MM.1S (cell line): ENCODE measurements around the gene PTPRZ1.

Experiments used
- DNase-seq: peaks from one replicate; pipeline ENCODE4 v3.0.0-alpha.2; 2015
- H2AFZ ChIP-seq: fragments of 300-600 bp; sonication (generic); 2 replicates; pipeline ENCODE4 v1.6.0; 2016; ENCODE audit warnings: antibody characterized with exemption, low read length
- H3F3A ChIP-seq: fragments of 300-600 bp; sonication (generic); 2 replicates; pipeline ENCODE4 v1.6.1; 2016; ENCODE audit warnings: mild to moderate bottlenecking, antibody characterized with exemption, low read length, moderate library complexity, mixed read lengths; ENCODE audit not compliant: insufficient read depth
- H3K27ac ChIP-seq: fragments of 300-600 bp; sonication (generic); 2 replicates; pipeline ENCODE4 v1.5.1; 2016; ENCODE audit warnings: mild to moderate bottlenecking, low read length
- H3K27me3 ChIP-seq: fragments of 300-600 bp; sonication (generic); replicated peaks from 2 replicates; pipeline ENCODE4 v1.6.0; 2016; ENCODE audit warnings: low read length; ENCODE audit not compliant: insufficient read depth
- H3K36me3 ChIP-seq: fragments of 300-600 bp; sonication (generic); replicated peaks from 2 replicates; pipeline ENCODE4 v1.6.1; 2016; ENCODE audit warnings: mild to moderate bottlenecking, low read length, mixed read lengths; ENCODE audit not compliant: insufficient read depth
- H3K4me1 ChIP-seq: fragments of 300-600 bp; sonication (generic); 2 replicates; pipeline ENCODE4 v1.6.1; 2016; ENCODE audit warnings: low read length, mixed read lengths
- H3K4me2 ChIP-seq: fragments of 300-600 bp; sonication (generic); 2 replicates; pipeline ENCODE4 v1.6.0; 2016; ENCODE audit warnings: low read depth, low read length
- H3K4me3 ChIP-seq: fragments of 300-600 bp; sonication (generic); 2 replicates; pipeline ENCODE4 v1.5.1; 2016; ENCODE audit warnings: low read length, mixed read lengths
- H3K79me2 ChIP-seq: fragments of 300-600 bp; sonication (generic); 2 replicates; pipeline ENCODE4 v1.6.1; 2016; ENCODE audit warnings: mixed run types, low read length, mixed read lengths
- H3K9ac ChIP-seq: fragments of 300-600 bp; sonication (generic); 2 replicates; pipeline ENCODE4 v1.6.1; 2016; ENCODE audit warnings: low read length, mixed read lengths
- H3K9me2 ChIP-seq: fragments of 300-600 bp; sonication (generic); replicated peaks from 2 replicates; pipeline ENCODE4 v1.6.1; 2016; ENCODE audit warnings: mild to moderate bottlenecking, low read length, mixed read lengths; ENCODE audit not compliant: insufficient read depth
- H3K9me3 ChIP-seq: fragments of 300-600 bp; sonication (generic); replicated peaks from 2 replicates; pipeline ENCODE4 v1.6.1; 2016; ENCODE audit warnings: mild to moderate bottlenecking, low read length, mixed read lengths; ENCODE audit not compliant: insufficient read depth
- H4K20me1 ChIP-seq: fragments of 300-600 bp; sonication (generic); 2 replicates; pipeline ENCODE4 v1.6.1; 2016; ENCODE audit warnings: mild to moderate bottlenecking, low read length, moderate library complexity, mixed read lengths; ENCODE audit not compliant: insufficient read depth
- CTCF ChIP-seq: fragments of 300-600 bp; sonication (generic); IDR thresholded peaks from 2 replicates; pipeline ENCODE4 v1.5.1; 2016; ENCODE audit warnings: antibody characterized with exemption, low read length, mixed read lengths
- EZH2 ChIP-seq: fragments of 300-600 bp; sonication (generic); optimal IDR thresholded peaks from 2 replicates; pipeline ENCODE3; 2017; ENCODE audit warnings: low read depth, mild to moderate bottlenecking, antibody characterized with exemption, low read length, mixed read lengths
- EZH2phosphoT487 ChIP-seq: fragments of 300-600 bp; sonication (generic); IDR thresholded peaks from 2 replicates; pipeline ENCODE4 v1.6.1; 2018; ENCODE audit warnings: antibody characterized with exemption, low read length

Gene PTPRZ1

GRCh38 chr7:121871188-121871587 lies 1.8 kb upstream of the PTPRZ1 start:
- no peaks in the 10 kb centered on the region for H3K79me2 ChIP-seq
- no peaks in the 10 kb centered on the region for H3K9me2 ChIP-seq
- DNase-seq: no peak
- no peak for TF ChIP-seq EZH2
- no peak for TF ChIP-seq CTCF
- TF ChIP-seq EZH2phosphoT487: no peak
- no peaks in the 10 kb centered on the region for H3K9me3 ChIP-seq
- H3K27ac ChIP-seq: no peak overlapping the region
- H3K4me2 ChIP-seq: no peak overlapping the region
- H3K36me3 ChIP-seq: no peaks in the 10 kb centered on the region
- no peak overlapping the region for H3K4me3 ChIP-seq
- H4K20me1 ChIP-seq: no peaks in the 10 kb centered on the region
- no peak overlapping the region for H3K9ac ChIP-seq
- no peaks in the 10 kb centered on the region for H3K4me1 ChIP-seq
- 0 out of 2 replicates have a peak, but pooled peaks cover 3% of the 10 kb centered on the region for H3K27me3 ChIP-seq
- H2AFZ ChIP-seq: no peak overlapping the region
- H3F3A ChIP-seq: no peaks in the 10 kb centered on the region

- Histone ChIP-seq H3F3A (no peaks in the 10 kb centered on the region), H3K27ac (no peak overlapping the region), H3K79me2 (no peaks in the 10 kb centered on the region), H3K9me3 (no peaks in the 10 kb centered on the region), H4K20me1 (no peaks in the 10 kb centered on the region), H2AFZ (peak overlapping the region; percentile 95), H3K4me2 (peak overlapping the region; percentile 95), H3K36me3 (no peaks in the 10 kb centered on the region), H3K9me2 (no peaks in the 10 kb centered on the region), H3K9ac (no peak overlapping the region; the same call in 1 of the 2 replicates), H3K4me1 (peaks cover 7% of the 10 kb centered on the region; the same call in 1 of the 2 replicates), H3K27me3 (0 out of 2 replicates have a peak, but pooled peaks cover 3% of the 10 kb centered on the region), H3K4me3 (peak overlapping the region; percentile 78)
- peak; percentile 15 for DNase-seq
- TF ChIP-seq EZH2 (no peak), CTCF (no peak), EZH2phosphoT487 (no peak)
These were observed 581 bp downstream of the PTPRZ1 start for GRCh38 chr7:121873289-121874194.

- Histone ChIP-seq H3K4me2 (peak overlapping the region; percentile 95; the same call in 1 of the 2 replicates), H3K27me3 (0 out of 2 replicates have a peak, but pooled peaks cover 3% of the 10 kb centered on the region), H4K20me1 (no peaks in the 10 kb centered on the region), H3K4me3 (0 out of 2 replicates have a peak overlapping the region, but pooled peaks have one; percentile 78), H3K79me2 (no peaks in the 10 kb centered on the region), H3K4me1 (peaks cover 7% of the 10 kb centered on the region; the same call in 1 of the 2 replicates), H3F3A (no peaks in the 10 kb centered on the region), H3K27ac (no peak overlapping the region), H3K9me3 (no peaks in the 10 kb centered on the region), H2AFZ (no peak overlapping the region), H3K9me2 (no peaks in the 10 kb centered on the region), H3K36me3 (no peaks in the 10 kb centered on the region), H3K9ac (no peak overlapping the region)
- TF ChIP-seq CTCF (no peak), EZH2phosphoT487 (no peak), EZH2 (no peak)
- DNase-seq: no peak
These were observed 1.3 kb downstream of the PTPRZ1 start for GRCh38 chr7:121874298-121874697.
